CD4-positive, alpha-beta T cell (primary cell): ENCODE data around the gene CDK6. TPM values are rescaled to one million over a fixed set of nuclear protein-coding genes. Genes with fewer than 3 reads are reported as not detected.

ENCODE experiments used
- ATAC-seq: fragments of 200-7000 bp; cut with Tn5 transposase; one replicate; pipeline ENCODE4 v1.10.0; 2022; ENCODE audit warnings: mild to moderate bottlenecking; ENCODE audit not compliant: poor library complexity
- CTCF ChIA-PET: fragments of 350-600 bp; sonication (Branson Sonifier 250); formaldehyde crosslinking; loops from one replicate; lab custom pipeline; 2021; ENCODE audit warnings: antibody characterized with exemption, inconsistent platforms; lab: Charles Lee
- POLR2A ChIA-PET: fragments of 350-600 bp; sonication (Branson Sonifier 250); formaldehyde crosslinking; loops from one replicate; lab custom pipeline; 2021; ENCODE audit warnings: antibody characterized with exemption, inconsistent platforms; lab: Charles Lee
- DNase-seq, 14 experiments: peaks; one replicate each; pipeline ENCODE4 v3.0.0-alpha.2; 2013 to 2020; ENCODE audit warnings: mixed read lengths in 2 of 14
- H3K27ac ChIP-seq, 2 donors: one replicate each; pipeline versions ENCODE4 v1.5.1 to v1.7.0; 2013; ENCODE audit warnings: low read length in 2 of 2, low read depth in 1 of 2, mild to moderate bottlenecking in 1 of 2
- H3K27me3 ChIP-seq, 2 experiments: 1 replicate in 1 of 2; 2 replicates in 1 of 2; pipeline versions ENCODE4 v1.6.1 to v1.7.0; 2013; ENCODE audit warnings: low read length in 2 of 2, control low read depth in 1 of 2, mild to moderate bottlenecking in 1 of 2, moderate library complexity in 1 of 2; ENCODE audit not compliant: insufficient read depth in 2 of 2, control insufficient read depth in 1 of 2
- H3K36me3 ChIP-seq: one replicate; pipeline ENCODE4 v1.6.1; 2013; ENCODE audit warnings: low read length, control low read depth; ENCODE audit not compliant: insufficient read depth
- H3K4me1 ChIP-seq: one replicate; pipeline ENCODE4 v1.6.1; 2013; ENCODE audit warnings: low read length, control low read depth; ENCODE audit not compliant: insufficient read depth
- H3K4me3 ChIP-seq: one replicate; pipeline ENCODE4 v1.5.1; 2013; ENCODE audit warnings: mild to moderate bottlenecking, low read length, moderate library complexity
- H3K9me3 ChIP-seq, 2 experiments: 1 replicate in 1 of 2; 2 replicates in 1 of 2; pipeline versions ENCODE4 v1.6.1 to v1.7.0; 2013; ENCODE audit warnings: low read length in 2 of 2, mild to moderate bottlenecking in 2 of 2, control low read depth in 1 of 2, moderate library complexity in 1 of 2; ENCODE audit not compliant: control insufficient read depth in 1 of 2, insufficient read depth in 1 of 2
- H3K27ac Mint-ChIP-seq: one replicate; pipeline ENCODE4 v1.8.0; 2020; ENCODE audit warnings: mixed read lengths
- H3K27me3 Mint-ChIP-seq: one replicate; pipeline ENCODE4 v1.8.0; 2021; ENCODE audit warnings: mixed read lengths
- H3K36me3 Mint-ChIP-seq: one replicate; pipeline ENCODE4 v1.8.0; 2021; ENCODE audit warnings: low read depth, mixed read lengths
- H3K4me1 Mint-ChIP-seq: one replicate; pipeline ENCODE4 v1.8.0; 2021; ENCODE audit warnings: low read depth, mixed read lengths
- H3K4me3 Mint-ChIP-seq: one replicate; pipeline ENCODE4 v1.8.0; 2020; ENCODE audit warnings: mild to moderate bottlenecking, mixed read lengths
- H3K9me3 Mint-ChIP-seq: one replicate; pipeline ENCODE4 v1.8.0; 2020; ENCODE audit warnings: mixed read lengths
- CTCF ChIP-seq: fragments of 200-600 bp; IDR thresholded peaks from one replicate; pipeline ENCODE4 v1.8.0; 2022; ENCODE audit warnings: antibody characterized with exemption, mild to moderate bottlenecking
- intact Hi-C, 2 experiments: fragments of 100-400 bp; cut with DNase I in 1 of 2; cut with micrococcal nuclease in 1 of 2; formaldehyde crosslinking; loops; one replicate each; pipeline versions ENCODE4 v1.15.1 to v1.9.0; 2023 to 2025; cut with DNase I, micrococcal nuclease
- total RNA-seq, 174 experiments: library from RNA in 2 of 174; stranded (reverse) in 2 of 174; gene quantifications; one replicate each; pipeline ENCODE4 v1.2.3 and lab custom pipeline; 2021 to 2026

The CDK6 gene
- total RNA-seq, 2 experiments from 2014 or later, result 13.0 to 13.7 TPM

GRCh38 chr7:92691578-92691977 is 144.8 kb downstream of the CDK6 start:
- H3K36me3 Mint-ChIP-seq, result no peaks in the 10 kb centered on the region
- H3K4me1 Mint-ChIP-seq, result peaks cover 17% of the 10 kb centered on the region
- no peak overlapping the region for H3K27ac Mint-ChIP-seq
- DNase-seq (peak in 4 of 14 experiments; percentile 26 to 74 (median 68)), ATAC-seq (peak; percentile 90)
- H3K9me3 Mint-ChIP-seq, result no peaks in the 10 kb centered on the region
- no peaks in the 10 kb centered on the region for H3K27me3 Mint-ChIP-seq
- ChIA-PET POLR2A (interaction anchor here (1.2 kb wide), 1 partner anchor 163 kb away, joined by 3 read pairs; the partner anchor contains the start of genes PEX1 and RBM48), CTCF (interaction anchor here (1.8 to 2.9 kb wide), 2 partner anchors 71 to 141 kb away, joined by 6 to 14 read pairs; no protein-coding TSS in a partner anchor)
- H3K4me1 ChIP-seq, result no peaks in the 10 kb centered on the region
- no peak overlapping the region for H3K27ac ChIP-seq
- H3K9me3 ChIP-seq, result no peaks in the 10 kb centered on the region
- no peak overlapping the region for H3K4me3 ChIP-seq
- intact Hi-C loops, result loop anchor here (1.0 to 5.0 kb wide), 5 partner anchors 69 to 366 kb away; no protein-coding TSS in a partner anchor
- no peaks in the 10 kb centered on the region for H3K27me3 ChIP-seq
- no peak overlapping the region for H3K4me3 Mint-ChIP-seq
- no peaks in the 10 kb centered on the region for H3K36me3 ChIP-seq
- peak; percentile 67 for TF ChIP-seq CTCF

GRCh38 chr7:92685136-92686042 is 151.0 kb downstream of the CDK6 start:
- H3K27me3 Mint-ChIP-seq, result no peaks in the 10 kb centered on the region
- peak overlapping the region; percentile 62 for H3K27ac Mint-ChIP-seq
- no peaks in the 10 kb centered on the region for H3K9me3 Mint-ChIP-seq
- no peaks in the 10 kb centered on the region for H3K36me3 ChIP-seq
- ATAC-seq (peak; percentile 89), DNase-seq (peak; percentile 6 to 86 (median 25))
- no peak for TF ChIP-seq CTCF
- H3K27ac ChIP-seq, result peak overlapping the region; percentile 18 to 24
- H3K27me3 ChIP-seq, result no peaks in the 10 kb centered on the region
- ChIA-PET CTCF (no interaction called here), POLR2A (interaction anchor here (0.6 to 1.4 kb wide), 2 partner anchors 17 to 157 kb away, joined by 3 read pairs; partner anchors contain the start of genes PEX1 and RBM48)
- no peaks in the 10 kb centered on the region for H3K9me3 ChIP-seq
- peaks cover 4% of the 10 kb centered on the region for H3K36me3 Mint-ChIP-seq
- H3K4me3 ChIP-seq, result no peak overlapping the region
- H3K4me1 Mint-ChIP-seq, result peaks cover 61% of the 10 kb centered on the region
- H3K4me1 ChIP-seq, result peaks cover 40% of the 10 kb centered on the region
- peak overlapping the region; percentile 2 for H3K4me3 Mint-ChIP-seq
- intact Hi-C loops, result loop anchor here in 1 of 2 experiments (2.0 kb wide), 1 partner anchor 63 kb away; no protein-coding TSS in a partner anchor

- H3K9me3 Mint-ChIP-seq, result no peaks in the 10 kb centered on the region
- POLR2A ChIA-PET, result interaction anchor here (1.0 to 1.4 kb wide), 2 partner anchors 156 to 433 kb away, joined by 3 read pairs; partner anchors contain the start of genes PEX1, RBM48 and SAMD9
Observed at GRCh38 chr7:92684274-92684673, 152.1 kb downstream of the CDK6 start.

More at GRCh38 chr7:92684274-92684673, 152.1 kb downstream of the CDK6 start:
- no peaks in the 10 kb centered on the region for H3K27me3 ChIP-seq
- no peaks in the 10 kb centered on the region for H3K36me3 ChIP-seq
- H3K36me3 Mint-ChIP-seq, result peaks cover 4% of the 10 kb centered on the region
- H3K9me3 ChIP-seq, result no peaks in the 10 kb centered on the region
- peak overlapping the region; percentile 62 for H3K27ac Mint-ChIP-seq
- no peaks in the 10 kb centered on the region for H3K27me3 Mint-ChIP-seq
- no peak for DNase-seq
- intact Hi-C loops, result no loop called here
- H3K4me1 Mint-ChIP-seq, result peaks cover 63% of the 10 kb centered on the region
- TF ChIP-seq CTCF, result no peak
- no peak overlapping the region for H3K4me3 ChIP-seq
- CTCF ChIA-PET, result interaction anchor here (1.0 to 1.4 kb wide), 2 partner anchors 63 to 156 kb away, joined by 3 to 5 read pairs; partner anchors contain the start of genes PEX1 and RBM48
- H3K4me1 ChIP-seq, result peaks cover 43% of the 10 kb centered on the region
- H3K27ac ChIP-seq, result peak overlapping the region in 1 of 2 donors; percentile 24
- ATAC-seq, result no peak
- peak overlapping the region; percentile 22 for H3K4me3 Mint-ChIP-seq
